Left hindlimb (tissue), 1 donor: ENCODE data around the gene PDE4DIP.
"Not testable (repeated sequence)": the region's sequence is repeated elsewhere in the genome, so short reads cannot be mapped to it uniquely, and the experiment has no call there.

ENCODE experiments used
- DNase-seq: peaks from one replicate; pipeline ENCODE4 v3.0.0-alpha.2; 2018

PDE4DIP gene

DNA sequence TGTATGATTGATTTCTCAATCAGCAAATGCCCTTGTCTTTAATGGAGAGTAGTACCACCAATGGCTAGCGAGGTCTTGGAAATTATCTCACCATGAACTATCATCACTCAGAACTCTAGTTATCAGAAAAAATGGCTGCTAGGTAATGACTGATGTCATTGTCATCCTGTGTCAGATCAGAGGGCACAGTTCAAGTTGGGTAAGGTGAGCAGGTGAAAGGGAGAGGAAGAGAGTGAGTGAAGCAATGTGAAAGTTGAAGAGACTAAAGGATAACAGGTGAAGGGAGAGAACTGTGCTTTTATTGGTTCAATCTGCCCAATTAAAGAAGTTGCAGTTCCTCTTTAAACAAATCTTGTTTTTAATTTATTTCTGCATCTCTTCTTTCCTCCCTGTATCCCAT is 76.8 kb downstream of the PDE4DIP start:
- DNase-seq = not testable (repeated sequence)

DNA sequence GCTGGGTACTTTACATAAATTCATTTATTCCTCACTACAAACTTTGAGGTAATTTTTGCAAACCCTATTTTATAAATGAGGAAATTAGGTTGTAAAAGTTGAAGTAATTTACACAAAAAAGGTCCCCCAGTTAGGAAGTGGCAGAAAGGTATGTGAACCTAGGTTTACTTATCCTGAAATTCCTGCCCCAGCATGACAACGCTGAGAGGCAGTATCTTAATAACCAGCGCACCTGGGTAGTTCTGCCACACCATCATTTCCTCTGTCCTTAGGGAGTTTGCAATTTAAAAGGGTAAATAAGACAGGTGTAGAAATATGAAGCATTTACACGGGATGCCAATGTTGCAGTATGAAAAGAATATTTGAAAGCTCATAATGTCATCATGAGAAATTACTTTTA is 79.6 kb downstream of the PDE4DIP start:
- DNase-seq = not testable (repeated sequence)

DNA sequence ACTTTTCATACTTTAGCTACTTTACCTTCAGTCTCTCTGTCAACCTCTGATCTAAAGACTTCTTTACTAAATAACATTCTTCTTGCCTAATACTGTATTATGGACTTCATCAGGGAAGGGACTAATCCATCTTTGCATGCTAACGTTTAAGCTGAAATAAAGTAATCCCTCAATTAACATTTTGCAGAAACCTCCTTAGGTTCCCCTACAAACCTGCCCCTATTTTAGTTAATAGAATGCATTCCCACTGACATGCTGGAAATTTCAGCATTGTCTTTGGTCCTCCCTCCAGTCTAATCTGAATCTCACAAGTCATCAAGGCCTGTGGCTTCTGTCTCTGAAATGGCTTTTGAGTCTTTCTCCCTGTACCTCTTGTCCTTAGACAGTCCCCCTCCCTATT is 83.4 kb downstream of the PDE4DIP start:
- not testable (repeated sequence) for DNase-seq

DNA sequence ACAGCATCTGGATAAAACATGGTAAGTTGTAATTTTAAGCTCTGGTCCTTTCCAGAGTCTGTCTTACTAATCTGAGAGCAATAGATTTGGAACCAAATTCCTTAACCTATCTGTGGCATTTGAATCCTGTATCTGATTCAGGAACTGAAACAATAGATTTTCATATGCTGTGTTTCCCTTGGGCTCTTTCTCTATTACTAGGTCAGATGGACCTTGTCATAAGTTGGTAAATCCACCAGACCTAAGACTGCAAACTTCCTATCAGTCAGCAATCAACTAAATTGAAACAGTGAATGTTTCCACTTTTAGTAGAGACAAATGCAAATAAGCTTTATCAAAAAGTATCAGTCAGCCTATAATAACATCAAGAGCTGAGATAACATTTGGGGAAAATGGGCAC is 85.0 kb downstream of the PDE4DIP start:
- DNase-seq = not testable (repeated sequence)

DNA sequence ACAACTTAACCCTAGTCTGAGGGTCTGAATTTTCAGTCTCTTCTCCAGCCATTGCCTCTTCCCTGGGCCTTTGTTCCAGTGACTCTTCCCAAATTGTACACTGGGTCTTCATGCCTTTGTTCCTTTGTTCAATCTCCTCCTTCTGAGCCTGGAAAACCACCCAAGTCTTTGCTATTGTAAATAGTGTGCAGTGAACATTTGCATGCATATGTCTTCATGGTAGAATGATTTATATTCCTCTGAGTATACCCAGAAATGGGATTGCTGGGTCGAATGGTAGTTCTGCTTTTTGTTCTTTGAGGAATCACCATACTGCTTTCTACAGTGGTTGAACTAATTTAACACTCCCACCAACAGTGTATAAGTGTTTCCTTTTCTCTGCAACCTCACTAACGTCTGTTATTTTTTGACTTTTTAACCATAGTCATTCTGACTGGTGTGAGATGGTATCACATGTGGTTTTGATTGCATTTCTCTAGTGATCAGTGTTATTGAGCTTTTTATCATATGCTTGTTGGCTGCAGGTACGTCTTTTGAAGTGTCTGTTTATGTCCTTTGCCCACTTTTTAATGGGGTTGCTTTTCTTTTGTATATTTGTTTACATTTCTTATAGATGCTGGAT is 91.3 kb downstream of the PDE4DIP start:
- not testable (repeated sequence) for DNase-seq

DNA sequence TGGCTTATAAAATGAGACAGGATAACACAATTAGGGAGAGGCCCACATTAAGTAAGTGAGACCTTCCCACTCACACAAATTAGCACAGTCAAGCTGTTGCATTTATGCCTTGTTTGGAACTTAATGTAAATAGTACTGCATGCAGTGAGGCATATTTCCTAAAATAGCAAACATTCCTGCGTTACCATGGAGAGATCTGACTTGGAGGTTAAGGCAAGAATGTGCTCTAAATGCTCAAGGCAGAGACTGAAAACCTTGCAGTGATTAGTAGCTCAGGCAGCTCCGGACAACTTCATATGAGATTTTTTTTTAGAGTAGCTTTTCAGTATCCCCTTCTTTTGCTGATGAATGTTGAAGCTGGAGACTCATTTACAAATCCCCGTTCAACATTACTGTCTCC is 98.7 kb downstream of the PDE4DIP start:
- DNase-seq = not testable (repeated sequence)

DNA sequence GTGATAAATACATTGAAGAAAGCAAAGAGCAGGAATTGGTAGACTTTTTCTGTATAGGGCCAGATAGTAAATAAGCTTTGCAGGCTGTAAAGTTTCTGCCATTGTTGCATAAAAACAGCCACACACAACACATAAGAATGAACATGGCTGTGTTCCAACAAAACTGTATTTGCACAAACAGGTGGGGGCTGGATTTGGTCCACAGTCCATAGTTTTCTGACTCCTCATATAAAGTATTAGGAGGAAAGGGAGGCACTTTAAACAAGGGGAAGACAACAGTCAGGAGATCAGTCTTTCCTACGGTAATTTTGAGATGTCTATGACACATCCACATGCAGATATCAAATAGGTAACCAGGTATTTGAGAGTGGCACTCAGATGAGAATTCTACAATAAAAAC is 100.9 kb downstream of the PDE4DIP start:
- not testable (repeated sequence) for DNase-seq

DNA sequence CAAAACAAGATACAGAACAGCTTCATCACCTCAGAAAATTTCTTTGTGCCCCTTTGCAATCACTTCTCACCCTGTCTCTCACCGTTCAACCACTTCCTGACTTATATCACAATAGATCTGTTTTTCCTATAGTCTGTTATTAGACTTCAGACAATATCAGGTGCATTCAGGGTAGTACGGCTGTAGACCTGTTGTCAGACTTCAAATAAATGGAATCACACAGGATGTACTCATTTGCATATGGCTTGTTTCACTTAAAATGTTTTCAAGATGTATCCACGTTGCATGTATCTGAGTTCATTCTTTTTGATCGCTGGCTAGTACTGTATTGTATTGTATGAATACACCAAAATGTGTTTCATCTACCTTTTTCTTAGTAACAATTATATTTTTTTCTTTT is 104.5 kb downstream of the PDE4DIP start:
- not testable (repeated sequence) for DNase-seq

DNA sequence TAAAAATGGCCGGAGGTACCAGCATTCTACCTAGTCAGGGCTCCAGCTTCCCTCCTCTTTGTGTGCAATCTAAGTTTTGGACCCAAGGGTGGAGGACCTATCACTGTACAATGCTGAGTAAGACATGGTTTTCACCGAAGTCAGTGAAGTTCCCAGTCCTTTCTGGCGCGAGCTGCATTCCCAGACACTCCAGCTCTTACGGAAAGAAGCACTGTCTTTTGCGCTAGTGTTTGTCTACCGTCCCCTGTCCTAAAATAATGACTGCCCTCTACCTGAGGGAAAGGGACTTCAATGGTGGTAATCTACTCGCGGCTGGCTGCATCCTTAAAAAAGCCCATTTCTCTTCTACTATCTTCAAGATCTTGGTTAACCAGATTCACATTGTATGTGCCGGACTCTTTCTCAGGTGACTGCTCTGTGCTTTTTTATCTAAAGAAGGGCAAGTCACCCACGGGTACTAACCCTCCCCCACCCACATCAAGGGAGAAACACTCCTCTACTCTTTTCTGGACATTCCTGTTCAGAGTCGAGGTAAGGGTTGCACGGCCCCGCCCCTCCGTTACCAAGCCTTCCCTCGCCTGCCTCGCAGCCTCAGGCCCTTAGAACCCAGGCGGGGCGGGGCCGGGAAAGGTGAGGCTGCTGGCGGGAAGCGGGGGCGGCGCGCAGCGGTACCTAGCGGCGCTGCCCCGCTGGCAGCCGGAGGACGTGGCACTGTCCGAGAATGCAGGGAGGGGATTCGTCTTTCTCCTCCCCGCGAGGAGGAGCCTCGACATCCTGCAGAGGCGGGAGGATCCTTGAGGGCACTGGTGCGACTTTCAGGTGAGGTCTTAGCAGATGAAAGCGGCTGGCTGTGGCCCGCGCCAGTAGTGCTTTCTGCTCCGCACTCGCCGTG is 107.4 kb downstream of the PDE4DIP start:
- DNase-seq = peak; percentile 86

DNA sequence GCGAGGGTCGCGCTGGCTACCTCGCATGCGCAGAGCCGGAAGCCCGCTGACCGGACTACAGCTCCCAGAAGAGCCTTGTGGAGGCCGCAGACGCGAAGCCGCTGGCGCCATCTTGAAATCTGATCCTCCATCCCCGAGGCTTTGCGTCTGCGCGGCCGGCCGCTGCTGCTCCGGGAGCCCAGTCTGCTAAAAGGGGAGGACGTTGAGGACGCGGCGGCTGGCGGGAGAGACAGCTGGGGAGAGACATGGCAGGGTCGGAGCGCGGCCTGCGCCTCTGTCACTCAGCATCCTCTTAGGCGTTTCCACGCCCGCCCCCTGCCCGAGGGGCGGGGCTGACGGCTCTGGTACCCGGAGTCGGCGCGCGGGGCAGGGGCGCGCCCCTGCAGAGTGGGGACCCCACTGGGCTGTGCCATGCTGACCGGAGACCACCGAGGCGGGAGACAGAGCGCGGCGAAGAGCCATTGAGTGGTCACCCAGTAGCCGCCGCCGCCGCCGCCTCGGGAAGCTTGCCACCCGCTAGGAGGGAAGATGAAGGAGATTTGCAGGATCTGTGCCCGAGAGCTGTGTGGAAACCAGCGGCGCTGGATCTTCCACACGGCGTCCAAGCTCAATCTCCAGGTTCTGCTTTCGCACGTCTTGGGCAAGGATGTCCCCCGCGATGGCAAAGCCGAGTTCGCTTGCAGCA is 108.2 kb downstream of the PDE4DIP start:
- not testable (repeated sequence) for DNase-seq

DNA sequence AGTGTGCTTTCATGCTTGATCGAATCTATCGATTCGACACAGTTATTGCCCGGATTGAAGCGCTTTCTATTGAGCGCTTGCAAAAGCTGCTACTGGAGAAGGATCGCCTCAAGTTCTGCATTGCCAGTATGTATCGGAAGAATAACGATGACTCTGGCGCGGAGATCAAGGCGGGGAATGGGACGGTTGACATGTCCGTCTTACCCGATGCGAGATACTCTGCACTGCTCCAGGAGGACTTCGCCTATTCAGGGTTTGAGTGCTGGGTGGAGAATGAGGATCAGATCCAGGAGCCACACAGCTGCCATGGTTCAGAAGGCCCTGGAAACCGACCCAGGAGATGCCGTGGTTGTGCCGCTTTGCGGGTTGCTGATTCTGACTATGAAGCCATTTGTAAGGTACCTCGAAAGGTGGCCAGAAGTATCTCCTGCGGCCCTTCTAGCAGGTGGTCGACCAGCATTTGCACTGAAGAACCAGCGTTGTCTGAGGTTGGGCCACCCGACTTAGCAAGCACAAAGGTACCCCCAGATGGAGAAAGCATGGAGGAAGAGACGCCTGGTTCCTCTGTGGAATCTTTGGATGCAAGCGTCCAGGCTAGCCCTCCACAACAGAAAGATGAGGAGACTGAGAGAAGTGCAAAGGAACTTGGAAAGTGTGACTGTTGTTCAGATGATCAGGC is 108.8 kb downstream of the PDE4DIP start:
- peak; percentile 41 for DNase-seq

DNA sequence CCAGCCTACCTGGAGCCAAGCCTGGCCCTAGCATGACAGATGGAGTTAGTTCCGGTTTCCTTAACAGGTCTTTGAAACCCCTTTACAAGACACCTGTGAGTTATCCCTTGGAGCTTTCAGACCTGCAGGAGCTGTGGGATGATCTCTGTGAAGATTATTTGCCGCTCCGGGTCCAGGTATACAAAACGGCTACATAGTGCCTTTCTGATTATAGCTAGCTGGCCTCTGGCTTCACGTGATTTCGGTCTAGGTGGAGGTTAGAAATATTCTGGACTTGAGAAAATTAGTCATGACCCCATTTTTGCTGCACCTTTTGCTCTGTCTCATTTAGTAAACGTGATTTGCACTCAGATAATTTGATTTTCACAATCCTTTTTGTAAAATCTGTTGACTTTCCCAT is 109.5 kb downstream of the PDE4DIP start:
- not testable (repeated sequence) for DNase-seq

DNA sequence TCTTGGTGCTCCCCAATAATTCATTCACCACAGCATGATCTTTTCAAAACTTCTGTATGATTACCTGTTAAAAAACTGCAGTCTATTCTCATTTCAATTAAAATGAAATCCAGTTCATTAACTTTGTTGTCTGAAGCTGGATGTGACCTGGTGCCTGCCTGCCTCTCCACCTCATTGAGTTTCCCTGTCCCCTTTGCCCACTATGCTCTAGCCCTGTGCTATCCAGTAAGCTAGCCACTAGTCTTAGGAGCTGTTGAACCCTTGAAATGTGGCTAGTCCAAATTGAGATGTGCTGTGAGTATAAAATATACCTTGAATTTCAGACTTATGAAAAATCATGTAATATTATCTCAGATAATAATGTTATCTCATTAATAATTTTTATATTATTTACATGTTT is 114.1 kb downstream of the PDE4DIP start:
- DNase-seq = not testable (repeated sequence)

DNA sequence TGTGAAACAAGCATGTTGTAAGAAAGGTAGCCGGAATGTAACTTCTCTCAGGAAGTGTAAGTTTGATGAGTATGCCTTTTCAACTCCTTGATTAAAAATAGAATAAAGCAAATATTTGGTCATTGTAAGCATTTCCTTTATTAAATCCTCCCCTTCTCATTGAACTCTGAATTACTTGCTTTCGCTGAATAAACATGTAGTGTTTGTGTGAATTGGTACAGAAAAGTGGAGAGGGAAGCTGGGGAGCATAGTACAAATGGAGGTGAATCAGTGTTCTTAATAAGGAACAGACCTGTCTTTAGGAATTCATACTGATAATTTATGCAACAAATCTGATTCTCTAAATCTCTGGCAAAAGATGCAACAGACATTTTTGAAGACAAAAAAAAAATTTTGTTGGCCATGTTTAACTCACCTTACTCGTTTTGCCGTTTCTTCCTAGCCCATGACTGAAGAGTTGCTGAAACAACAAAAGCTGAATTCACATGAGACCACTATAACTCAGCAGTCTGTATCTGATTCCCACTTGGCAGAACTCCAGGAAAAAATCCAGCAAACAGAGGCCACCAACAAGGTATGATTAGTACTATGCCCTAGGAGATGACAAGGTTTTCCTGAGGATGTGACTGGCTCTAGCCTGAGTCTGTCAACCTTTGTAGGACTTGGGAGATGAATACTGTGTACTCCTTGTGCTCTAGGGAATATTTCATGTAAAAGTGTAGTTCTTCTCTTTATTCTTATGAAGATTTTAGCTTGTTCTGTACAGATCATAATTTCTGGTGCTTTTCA is 116.2 kb downstream of the PDE4DIP start:
- DNase-seq = not testable (repeated sequence)

DNA sequence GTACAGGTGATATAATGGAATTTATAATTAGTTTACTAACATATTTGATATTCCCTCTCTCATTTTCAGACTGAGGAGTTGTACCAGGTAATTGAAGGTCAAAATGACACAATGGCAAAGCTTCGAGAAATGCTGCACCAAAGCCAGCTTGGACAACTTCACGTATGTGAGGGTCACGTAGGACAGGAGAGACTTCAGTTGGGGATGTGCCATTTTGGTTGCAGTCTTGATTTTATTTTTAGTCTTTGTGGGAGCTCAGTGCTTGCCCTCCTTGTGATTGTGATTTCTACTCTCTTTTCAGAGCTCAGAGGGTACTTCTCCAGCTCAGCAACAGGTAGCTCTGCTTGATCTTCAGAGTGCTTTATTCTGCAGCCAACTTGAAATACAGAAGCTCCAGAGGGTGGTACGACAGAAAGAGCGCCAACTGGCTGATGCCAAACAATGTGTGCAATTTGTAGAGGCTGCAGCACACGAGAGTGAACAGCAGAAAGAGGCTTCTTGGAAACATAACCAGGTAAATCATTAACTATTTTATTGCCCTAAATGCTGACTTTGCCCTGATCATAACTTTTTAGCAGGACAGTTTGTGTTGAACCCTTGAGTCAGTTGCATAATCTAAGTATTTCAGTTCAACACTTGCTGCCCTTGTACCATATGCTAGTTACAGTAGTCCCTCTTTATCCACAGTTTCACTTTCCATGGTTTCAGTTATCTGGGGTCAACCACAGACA is 118.1 kb downstream of the PDE4DIP start:
- not testable (repeated sequence) for DNase-seq

DNA sequence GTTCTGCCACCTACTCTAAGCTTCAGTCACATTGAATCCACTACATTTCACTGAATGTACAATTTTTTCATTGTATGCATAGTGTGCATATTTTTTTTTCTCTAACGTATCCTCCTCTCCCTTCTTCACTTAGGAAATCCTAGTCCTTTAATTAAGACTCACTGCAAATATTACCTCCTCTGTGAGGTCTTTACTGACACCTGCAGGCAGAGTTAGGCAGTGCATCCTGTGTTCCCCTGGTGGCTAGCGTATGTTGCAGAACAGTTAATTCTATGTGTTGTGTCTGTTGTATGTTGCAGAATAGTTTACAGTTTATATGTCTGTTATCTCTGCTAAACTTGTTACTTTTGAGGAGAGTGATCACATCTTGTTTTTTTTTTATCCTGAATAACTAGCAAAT is 121.9 kb downstream of the PDE4DIP start:
- not testable (repeated sequence) for DNase-seq

DNA sequence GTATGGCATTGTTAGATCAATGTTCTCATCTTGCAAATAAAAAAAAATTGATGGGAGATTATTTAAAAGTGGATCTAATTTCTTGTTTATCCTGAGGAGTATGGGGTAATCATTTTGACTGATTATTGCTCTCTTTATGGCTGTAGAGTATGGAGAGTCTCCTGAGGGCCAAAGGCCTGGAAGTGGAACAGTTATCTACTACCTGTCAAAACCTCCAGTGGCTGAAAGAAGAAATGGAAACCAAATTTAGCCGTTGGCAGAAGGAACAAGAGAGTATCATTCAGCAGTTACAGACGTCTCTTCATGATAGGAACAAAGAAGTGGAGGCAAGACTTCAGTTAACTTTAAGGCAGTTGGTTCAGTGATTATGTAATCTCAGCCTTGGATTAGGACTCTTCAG is 123.4 kb downstream of the PDE4DIP start:
- not testable (repeated sequence) for DNase-seq

DNA sequence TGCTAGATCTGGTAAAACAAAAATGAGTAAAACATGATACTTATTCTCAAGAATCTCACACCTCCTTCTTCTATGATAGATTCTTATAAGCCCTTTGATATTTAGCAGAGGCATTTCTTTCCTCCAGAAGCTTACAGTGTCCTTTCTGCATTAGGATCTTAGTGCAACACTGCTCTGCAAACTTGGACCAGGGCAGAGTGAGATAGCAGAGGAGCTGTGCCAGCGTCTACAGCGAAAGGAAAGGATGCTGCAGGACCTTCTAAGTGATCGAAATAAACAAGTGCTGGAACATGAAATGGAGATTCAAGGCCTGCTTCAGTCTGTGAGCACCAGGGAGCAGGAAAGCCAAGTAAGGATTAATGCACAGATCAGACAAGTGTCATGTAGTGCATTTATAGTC is 124.5 kb downstream of the PDE4DIP start:
- DNase-seq = not testable (repeated sequence)

DNA sequence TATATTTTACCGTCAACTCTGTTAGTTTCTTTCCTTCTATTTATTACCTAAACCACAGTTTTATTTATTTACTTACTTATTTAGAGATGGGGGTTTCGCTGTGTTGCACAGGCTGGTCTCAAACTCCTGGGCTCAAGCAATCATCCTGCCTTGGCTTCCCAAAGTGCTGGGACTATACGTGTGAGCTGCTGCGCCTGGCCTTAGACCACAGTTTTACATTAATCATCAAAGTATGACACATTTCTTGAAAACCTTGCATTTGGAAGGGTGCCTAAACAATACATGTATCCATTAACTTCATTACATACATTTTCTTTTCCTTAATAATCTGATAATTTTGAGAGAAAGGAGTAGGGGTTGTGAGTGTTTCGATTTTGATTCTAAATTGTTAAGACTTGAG is 124.9 kb downstream of the PDE4DIP start:
- DNase-seq = not testable (repeated sequence)

DNA sequence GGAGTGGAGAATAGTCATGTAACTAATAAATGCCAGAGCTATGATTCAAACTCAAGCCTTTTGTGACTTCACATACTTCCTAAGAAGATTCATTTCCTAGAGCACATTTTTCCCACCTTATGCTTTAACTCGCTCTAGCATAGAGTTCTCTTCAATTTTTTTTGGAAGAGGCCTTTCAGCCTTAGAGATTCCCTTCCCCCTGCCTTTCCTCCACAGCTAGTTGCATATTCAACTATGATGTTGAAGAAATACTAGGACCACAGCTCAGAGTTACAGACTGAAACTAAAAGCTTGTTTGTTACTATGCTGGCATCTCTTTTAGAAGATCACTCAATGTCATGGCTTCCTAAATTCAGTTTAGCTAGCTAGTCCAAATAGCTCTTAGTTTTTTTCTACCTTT is 131.2 kb downstream of the PDE4DIP start:
- DNase-seq = not testable (repeated sequence)

DNA sequence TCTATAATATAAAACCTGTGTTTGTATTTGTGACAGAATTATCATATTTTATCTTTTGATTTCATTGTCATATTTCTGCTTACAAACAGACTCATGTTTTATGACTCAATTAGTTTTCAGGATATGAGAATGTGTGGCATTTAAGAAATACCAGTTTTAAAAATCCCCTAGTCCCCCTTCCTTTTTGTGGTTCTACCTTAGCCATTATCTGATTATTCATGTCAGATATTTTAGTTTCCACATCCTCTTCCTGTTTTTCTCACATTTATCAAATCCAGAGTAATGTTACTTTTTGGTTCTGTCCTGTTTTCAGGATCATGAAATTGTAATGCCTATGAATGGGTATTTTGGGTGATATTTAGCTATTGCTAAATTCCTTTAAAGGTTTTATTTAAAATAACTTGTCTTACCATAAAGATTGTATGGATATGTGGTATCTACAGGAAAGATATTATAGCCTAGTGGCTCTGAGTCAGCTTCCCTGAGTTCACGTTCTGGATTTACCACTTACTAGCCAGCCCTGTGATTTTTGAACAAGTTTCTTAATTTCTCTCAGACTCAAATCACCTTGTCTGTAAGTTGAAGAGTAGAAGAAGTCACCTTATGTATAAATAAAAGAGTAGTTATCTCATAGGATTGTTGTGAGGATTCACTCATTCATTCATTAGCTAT is 131.8 kb downstream of the PDE4DIP start:
- not testable (repeated sequence) for DNase-seq
